Measurements from ENCODE around the gene NUTM2E.
"Not testable (repeated sequence)": the region's sequence is repeated elsewhere in the genome, so short reads cannot be mapped to it uniquely, and the experiment has no call there.

NUTM2E gene

GRCh38 chr10:79826496-79827215 lies at the start of gene NUTM2E:
Gene NUTM2E, plus strand, starts transcription at chr10:79826739. Its CDS starts 15,002 bp downstream, at chr10:79841741.
- H3K4me1 ChIP-seq (ENCODE audit: control insufficient read depth, insufficient read depth, low read length); H3K27me3 ChIP-seq (ENCODE audit: control insufficient read depth, insufficient read depth, low read length); H3K9ac ChIP-seq (ENCODE audit: low read length); H3K36me3 ChIP-seq (ENCODE audit: control insufficient read depth, insufficient read depth, low read length): not testable (repeated sequence)
- Histone ChIP-seq H3K27ac (ENCODE audit: low read depth, low read length) (peak within 1 kb of the TSS; percentile 77), H3K4me3 (ENCODE audit: low read length) (peak within 1 kb of the TSS; percentile 54)

- H3K36me3 ChIP-seq (ENCODE audit: control insufficient read depth, insufficient read depth, low read length); H3K4me3 ChIP-seq (ENCODE audit: low read length); H3K4me1 ChIP-seq (ENCODE audit: control insufficient read depth, insufficient read depth, low read length); H3K27me3 ChIP-seq (ENCODE audit: control insufficient read depth, insufficient read depth, low read length); H3K27ac ChIP-seq (ENCODE audit: low read depth, low read length); H3K9ac ChIP-seq (ENCODE audit: low read length): not testable (repeated sequence)
Measured at GRCh38 chr10:79777997-79778396, 48.5 kb upstream of the NUTM2E start.

- H3K4me3 ChIP-seq (ENCODE audit: low read length); H3K4me1 ChIP-seq (ENCODE audit: control insufficient read depth, insufficient read depth, low read length); H3K36me3 ChIP-seq (ENCODE audit: control insufficient read depth, insufficient read depth, low read length); H3K27ac ChIP-seq (ENCODE audit: low read depth, low read length); H3K27me3 ChIP-seq (ENCODE audit: control insufficient read depth, insufficient read depth, low read length); H3K9ac ChIP-seq (ENCODE audit: low read length): not testable (repeated sequence)
Measured at GRCh38 chr10:79779310-79779938, 47.1 kb upstream of the NUTM2E start.

GRCh38 chr10:79779992-79780391 lies 46.5 kb upstream of the NUTM2E start:
- not testable (repeated sequence) for H3K27ac ChIP-seq (ENCODE audit: low read depth, low read length); H3K27me3 ChIP-seq (ENCODE audit: control insufficient read depth, insufficient read depth, low read length); H3K9ac ChIP-seq (ENCODE audit: low read length); H3K36me3 ChIP-seq (ENCODE audit: control insufficient read depth, insufficient read depth, low read length); H3K4me3 ChIP-seq (ENCODE audit: low read length); H3K4me1 ChIP-seq (ENCODE audit: control insufficient read depth, insufficient read depth, low read length)

GRCh38 chr10:79781584-79781983 lies 45.0 kb upstream of the NUTM2E start:
- not testable (repeated sequence) for H3K36me3 ChIP-seq (ENCODE audit: control insufficient read depth, insufficient read depth, low read length); H3K4me1 ChIP-seq (ENCODE audit: control insufficient read depth, insufficient read depth, low read length); H3K27ac ChIP-seq (ENCODE audit: low read depth, low read length); H3K4me3 ChIP-seq (ENCODE audit: low read length); H3K9ac ChIP-seq (ENCODE audit: low read length); H3K27me3 ChIP-seq (ENCODE audit: control insufficient read depth, insufficient read depth, low read length)

GRCh38 chr10:79787455-79787952 lies 39.0 kb upstream of the NUTM2E start:
- not testable (repeated sequence) for H3K27ac ChIP-seq (ENCODE audit: low read depth, low read length); H3K4me1 ChIP-seq (ENCODE audit: control insufficient read depth, insufficient read depth, low read length); H3K9ac ChIP-seq (ENCODE audit: low read length); H3K4me3 ChIP-seq (ENCODE audit: low read length); H3K27me3 ChIP-seq (ENCODE audit: control insufficient read depth, insufficient read depth, low read length); H3K36me3 ChIP-seq (ENCODE audit: control insufficient read depth, insufficient read depth, low read length)

GRCh38 chr10:79789351-79789750 lies 37.2 kb upstream of the NUTM2E start:
- H3K4me1 ChIP-seq (ENCODE audit: control insufficient read depth, insufficient read depth, low read length); H3K9ac ChIP-seq (ENCODE audit: low read length); H3K4me3 ChIP-seq (ENCODE audit: low read length); H3K27ac ChIP-seq (ENCODE audit: low read depth, low read length); H3K27me3 ChIP-seq (ENCODE audit: control insufficient read depth, insufficient read depth, low read length); H3K36me3 ChIP-seq (ENCODE audit: control insufficient read depth, insufficient read depth, low read length): not testable (repeated sequence)

- H3K9ac ChIP-seq (ENCODE audit: low read length); H3K4me1 ChIP-seq (ENCODE audit: control insufficient read depth, insufficient read depth, low read length); H3K4me3 ChIP-seq (ENCODE audit: low read length); H3K27me3 ChIP-seq (ENCODE audit: control insufficient read depth, insufficient read depth, low read length); H3K36me3 ChIP-seq (ENCODE audit: control insufficient read depth, insufficient read depth, low read length); H3K27ac ChIP-seq (ENCODE audit: low read depth, low read length): not testable (repeated sequence)
Measured at GRCh38 chr10:79791906-79792517, 34.5 kb upstream of the NUTM2E start.

- H3K27me3 ChIP-seq (ENCODE audit: control insufficient read depth, insufficient read depth, low read length); H3K4me3 ChIP-seq (ENCODE audit: low read length); H3K27ac ChIP-seq (ENCODE audit: low read depth, low read length); H3K9ac ChIP-seq (ENCODE audit: low read length); H3K36me3 ChIP-seq (ENCODE audit: control insufficient read depth, insufficient read depth, low read length); H3K4me1 ChIP-seq (ENCODE audit: control insufficient read depth, insufficient read depth, low read length): not testable (repeated sequence)
Measured at GRCh38 chr10:79799337-79799736, 27.2 kb upstream of the NUTM2E start.

GRCh38 chr10:79805857-79806256 lies 20.7 kb upstream of the NUTM2E start:
- H3K4me3 ChIP-seq (ENCODE audit: low read length); H3K4me1 ChIP-seq (ENCODE audit: control insufficient read depth, insufficient read depth, low read length); H3K27ac ChIP-seq (ENCODE audit: low read depth, low read length); H3K27me3 ChIP-seq (ENCODE audit: control insufficient read depth, insufficient read depth, low read length); H3K9ac ChIP-seq (ENCODE audit: low read length); H3K36me3 ChIP-seq (ENCODE audit: control insufficient read depth, insufficient read depth, low read length): not testable (repeated sequence)

- H3K4me3 ChIP-seq (ENCODE audit: low read length); H3K36me3 ChIP-seq (ENCODE audit: control insufficient read depth, insufficient read depth, low read length); H3K27ac ChIP-seq (ENCODE audit: low read depth, low read length); H3K27me3 ChIP-seq (ENCODE audit: control insufficient read depth, insufficient read depth, low read length); H3K9ac ChIP-seq (ENCODE audit: low read length); H3K4me1 ChIP-seq (ENCODE audit: control insufficient read depth, insufficient read depth, low read length): not testable (repeated sequence)
Measured at GRCh38 chr10:79811895-79812294, 14.6 kb upstream of the NUTM2E start.

- not testable (repeated sequence) for H3K4me3 ChIP-seq (ENCODE audit: low read length); H3K4me1 ChIP-seq (ENCODE audit: control insufficient read depth, insufficient read depth, low read length); H3K9ac ChIP-seq (ENCODE audit: low read length); H3K27ac ChIP-seq (ENCODE audit: low read depth, low read length); H3K36me3 ChIP-seq (ENCODE audit: control insufficient read depth, insufficient read depth, low read length); H3K27me3 ChIP-seq (ENCODE audit: control insufficient read depth, insufficient read depth, low read length)
Measured at GRCh38 chr10:79816290-79816689, 10.2 kb upstream of the NUTM2E start.

- not testable (repeated sequence) for H3K27ac ChIP-seq (ENCODE audit: low read depth, low read length); H3K27me3 ChIP-seq (ENCODE audit: control insufficient read depth, insufficient read depth, low read length); H3K4me1 ChIP-seq (ENCODE audit: control insufficient read depth, insufficient read depth, low read length); H3K36me3 ChIP-seq (ENCODE audit: control insufficient read depth, insufficient read depth, low read length); H3K9ac ChIP-seq (ENCODE audit: low read length); H3K4me3 ChIP-seq (ENCODE audit: low read length)
Measured at GRCh38 chr10:79823387-79823786, 3.2 kb upstream of the NUTM2E start.

All from rectal smooth muscle tissue (tissue), 1 donor.